GM10847 (cell line): ENCODE data around the gene OSBPL9.

Source experiments
- POLR2A ChIP-seq: IDR thresholded peaks from 2 replicates; pipeline ENCODE4 v1.6.1; 2011; ENCODE audit not compliant: insufficient read length; ENCODE audit errors: extremely low read depth

The OSBPL9 gene

DNA sequence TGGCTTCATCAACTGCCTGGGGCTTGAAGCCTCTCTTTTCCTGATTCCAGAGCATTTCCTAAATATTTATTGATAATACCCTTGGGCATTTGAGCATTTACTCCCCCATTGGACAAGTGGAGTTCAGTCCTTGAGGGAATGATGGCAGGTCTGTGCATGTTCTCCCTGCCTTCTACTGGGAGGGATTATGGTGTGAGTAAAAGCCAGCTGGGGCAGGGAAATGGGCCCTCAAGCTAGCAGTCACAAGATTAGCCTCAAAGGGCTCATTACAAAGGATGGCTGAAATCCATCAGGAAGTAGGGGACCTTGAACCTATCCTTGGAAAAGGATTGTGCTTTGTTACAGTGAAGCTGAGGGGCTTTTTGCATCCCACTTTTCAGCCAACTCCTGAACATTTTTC, 24.2 kb upstream of the OSBPL9 start:
- no peak for TF ChIP-seq POLR2A

GRCh38 chr1:51594716-51595115, 22.2 kb upstream of the OSBPL9 start:
- no peak for TF ChIP-seq POLR2A

DNA sequence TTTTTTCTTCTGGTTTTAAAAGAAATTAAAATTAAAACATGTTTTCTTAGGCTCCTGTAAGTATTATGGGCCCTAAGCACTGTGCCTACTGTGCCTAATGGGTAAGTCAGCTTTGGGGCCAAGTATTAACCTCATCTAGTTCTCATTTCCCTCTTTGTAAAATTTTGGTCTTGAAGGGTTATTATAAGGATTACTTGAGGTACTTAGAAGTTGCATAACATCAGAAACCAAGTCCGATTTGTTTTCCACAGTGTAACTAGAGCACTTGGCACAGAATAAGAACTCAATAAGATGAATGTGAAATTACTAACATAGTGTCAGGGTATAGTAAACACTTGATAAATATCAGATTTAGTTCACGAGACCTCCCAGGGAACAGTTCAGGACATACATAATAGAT, 16.4 kb upstream of the OSBPL9 start:
- no peak for TF ChIP-seq POLR2A

DNA sequence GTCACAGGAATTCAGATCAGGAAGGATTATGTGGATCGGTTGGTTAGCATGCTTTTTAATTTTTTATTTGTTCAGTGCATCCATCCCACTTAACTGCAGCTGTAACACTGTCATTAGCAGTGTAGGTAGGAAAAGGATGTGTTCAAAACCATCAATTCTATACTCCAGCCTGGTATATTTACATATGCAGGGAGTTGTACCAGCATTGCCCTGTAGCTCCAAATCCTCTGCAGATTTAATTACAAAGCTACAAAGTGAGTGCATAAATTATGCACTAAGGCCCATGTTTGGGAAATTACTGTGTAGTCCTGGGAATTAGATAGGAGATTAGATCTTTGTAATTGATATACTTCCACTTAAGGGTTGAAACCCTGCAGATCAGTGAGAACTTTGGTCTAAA, 15.9 kb upstream of the OSBPL9 start:
- no peak for TF ChIP-seq POLR2A

DNA sequence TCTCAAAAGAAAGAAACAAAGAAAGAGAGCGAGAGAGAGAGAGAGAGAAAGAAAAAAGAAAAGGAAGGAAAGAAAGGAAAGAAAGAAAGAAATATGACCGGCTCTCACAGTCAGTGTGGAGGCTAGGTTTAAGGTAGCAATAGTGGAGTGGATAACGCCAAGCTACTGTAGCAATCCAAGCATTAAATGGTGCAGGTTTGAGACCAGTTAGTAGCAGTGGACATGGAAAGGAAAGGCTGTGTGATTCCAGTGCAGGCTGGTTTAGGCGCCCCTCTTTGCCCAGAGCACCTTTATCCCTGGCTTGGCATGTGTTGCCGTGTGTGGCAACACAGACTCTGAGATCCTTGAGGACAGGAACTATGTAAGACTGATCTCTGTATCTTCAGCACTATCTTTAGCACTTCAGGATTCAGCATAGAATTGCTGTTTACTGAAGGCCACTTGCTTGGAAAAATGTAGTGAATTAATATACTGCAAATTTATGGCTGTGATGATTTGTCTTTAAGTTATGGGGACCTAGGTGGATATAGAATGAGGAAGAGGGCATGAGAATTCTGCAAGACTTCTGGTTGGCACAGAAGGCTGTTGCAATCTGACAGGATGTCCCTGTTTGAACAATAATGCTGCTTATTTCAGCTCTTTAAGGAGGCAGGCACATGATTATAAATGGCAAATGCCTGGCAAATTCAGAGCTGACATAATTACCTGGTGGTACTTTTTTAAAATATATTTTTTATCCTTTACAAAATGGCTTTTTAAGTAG, 10.8 kb upstream of the OSBPL9 start:
- no peak for TF ChIP-seq POLR2A

GRCh38 chr1:51607681-51608095, 9.2 kb upstream of the OSBPL9 start:
- no peak for TF ChIP-seq POLR2A

GRCh38 chr1:51610637-51611036, 6.3 kb upstream of the OSBPL9 start:
- no peak for TF ChIP-seq POLR2A

GRCh38 chr1:51612447-51612961, 4.4 kb upstream of the OSBPL9 start:
- no peak for TF ChIP-seq POLR2A

- no peak for TF ChIP-seq POLR2A
Measured at GRCh38 chr1:51615780-51616291, 1.1 kb upstream of the OSBPL9 start.

- TF ChIP-seq POLR2A, result no peak
Measured at GRCh38 chr1:51616490-51616889, 402 bp upstream of the OSBPL9 start.

DNA sequence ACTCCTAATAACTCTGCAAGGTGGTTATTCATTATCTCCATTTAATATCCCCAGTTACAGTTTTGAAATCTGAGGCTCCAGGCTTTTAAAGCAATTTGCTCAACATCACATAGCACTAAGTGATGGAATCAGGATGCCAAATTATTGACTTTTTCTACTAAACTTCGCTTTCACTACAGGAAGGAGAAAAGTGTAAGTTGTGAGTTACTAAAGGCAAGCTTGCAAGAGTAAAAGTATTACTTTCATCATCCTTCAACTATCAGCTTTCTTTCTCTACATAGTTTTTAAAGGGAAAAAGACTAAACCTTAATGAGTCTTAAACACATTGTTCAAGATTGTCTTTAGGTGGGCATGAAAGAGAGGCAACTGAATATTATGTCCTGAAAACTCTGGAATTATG, 1.8 kb downstream of the OSBPL9 start:
- TF ChIP-seq POLR2A, result no peak

DNA sequence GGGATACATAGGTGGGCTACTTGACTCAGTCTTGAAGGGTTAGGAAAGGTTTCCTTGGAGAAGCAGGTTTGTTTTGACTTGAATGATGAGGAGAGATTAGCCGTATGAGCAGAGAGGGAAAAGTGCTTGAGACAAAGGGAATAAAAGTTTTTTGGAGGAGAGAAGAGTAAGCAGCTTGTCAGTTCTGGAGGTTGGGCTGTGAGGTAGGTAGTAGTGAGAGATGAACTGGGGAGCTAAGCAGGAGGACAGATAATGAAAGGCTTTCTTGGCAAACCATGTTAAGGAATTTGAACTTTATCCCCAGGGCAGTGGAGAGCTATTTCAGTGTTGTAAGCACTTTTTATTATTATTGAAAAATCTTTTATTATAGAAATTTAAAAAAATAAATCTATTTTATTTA, 3.6 kb downstream of the OSBPL9 start:
- TF ChIP-seq POLR2A, result no peak

DNA sequence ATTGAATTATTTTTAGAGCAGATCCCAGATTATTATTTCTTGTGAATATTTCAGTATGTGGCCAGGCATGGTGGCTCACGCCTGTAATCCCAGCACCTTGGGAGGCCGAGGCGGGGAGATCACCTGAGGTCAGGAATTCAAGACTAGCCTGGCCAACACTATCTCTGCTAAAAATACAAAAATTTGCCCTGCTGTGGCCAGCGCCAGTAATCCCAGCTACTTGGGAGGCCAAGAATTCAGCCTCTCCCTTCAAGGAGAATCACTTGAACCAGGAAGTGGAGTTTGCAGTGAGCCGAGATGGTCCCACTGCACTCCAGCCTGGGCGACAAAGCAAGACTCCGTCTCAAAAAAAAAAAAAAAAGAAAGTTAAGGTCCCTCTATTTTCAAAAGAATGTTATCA, 4.3 kb downstream of the OSBPL9 start:
- no peak for TF ChIP-seq POLR2A

- TF ChIP-seq POLR2A, result no peak
Measured at GRCh38 chr1:51621841-51622454, 5.1 kb downstream of the OSBPL9 start.

DNA sequence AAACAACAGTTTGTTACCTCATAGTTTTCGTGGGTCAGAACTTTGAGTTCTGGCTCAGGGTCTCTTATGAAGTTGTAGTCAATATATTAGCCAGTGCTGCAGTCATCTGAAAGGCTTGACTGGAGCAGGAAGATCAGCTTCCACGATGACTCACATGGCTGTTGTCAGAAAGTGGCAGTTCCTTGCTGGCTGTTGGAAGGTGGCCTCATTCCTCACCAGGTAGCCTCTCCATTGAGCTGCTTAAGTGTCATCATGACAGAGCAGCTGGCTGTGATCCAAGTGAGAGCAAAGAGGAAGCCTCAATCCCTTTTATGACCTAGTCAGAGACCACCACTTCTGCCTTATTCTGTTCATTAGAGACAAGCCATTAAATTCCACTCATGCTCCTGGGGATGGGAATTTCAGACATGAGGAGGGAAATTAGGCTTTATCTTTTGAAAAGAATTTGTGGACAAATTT, 5.6 kb downstream of the OSBPL9 start:
- TF ChIP-seq POLR2A, result no peak

DNA sequence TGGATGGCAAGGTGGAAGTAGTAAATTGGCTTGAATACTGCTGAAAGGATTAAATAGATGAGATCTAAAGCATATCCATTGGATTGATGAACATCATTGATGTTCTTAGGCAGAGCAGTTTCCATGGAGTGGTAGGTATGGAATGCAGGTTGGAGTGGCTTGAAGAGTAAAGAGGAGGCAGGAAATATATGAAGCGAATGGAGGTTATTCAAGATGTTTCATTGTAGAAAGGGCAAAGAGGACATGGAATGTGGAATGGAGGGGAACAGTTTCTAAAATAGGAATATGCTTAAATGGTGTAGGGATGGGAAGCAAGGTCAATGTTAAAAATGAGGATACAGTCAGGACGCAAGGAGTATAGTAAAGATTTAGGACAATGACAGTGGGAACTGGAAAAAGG, 6.1 kb downstream of the OSBPL9 start:
- no peak for TF ChIP-seq POLR2A

GRCh38 chr1:51623450-51623849, 6.6 kb downstream of the OSBPL9 start:
- no peak for TF ChIP-seq POLR2A

DNA sequence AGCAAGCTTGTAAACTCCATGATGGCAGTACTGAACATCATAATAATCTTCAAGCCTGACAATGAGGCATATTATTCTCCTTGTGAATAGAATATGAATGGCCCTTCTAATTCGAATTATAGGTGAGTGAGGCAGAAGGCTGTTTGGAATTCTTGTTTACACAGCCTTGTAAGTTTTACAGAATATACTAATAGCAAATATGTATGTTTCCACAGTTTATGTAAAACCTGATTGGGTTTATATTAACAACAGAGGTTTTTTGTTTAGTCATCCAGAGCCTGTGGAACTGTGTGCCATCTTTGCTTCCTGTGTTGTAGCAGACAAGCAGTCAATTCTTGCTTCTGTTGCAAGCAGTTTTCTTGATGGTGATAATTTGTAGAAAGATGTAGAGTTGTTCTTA, 8.0 kb downstream of the OSBPL9 start:
- no peak for TF ChIP-seq POLR2A
